ENCODE data around the gene AMY2A.

DNA sequence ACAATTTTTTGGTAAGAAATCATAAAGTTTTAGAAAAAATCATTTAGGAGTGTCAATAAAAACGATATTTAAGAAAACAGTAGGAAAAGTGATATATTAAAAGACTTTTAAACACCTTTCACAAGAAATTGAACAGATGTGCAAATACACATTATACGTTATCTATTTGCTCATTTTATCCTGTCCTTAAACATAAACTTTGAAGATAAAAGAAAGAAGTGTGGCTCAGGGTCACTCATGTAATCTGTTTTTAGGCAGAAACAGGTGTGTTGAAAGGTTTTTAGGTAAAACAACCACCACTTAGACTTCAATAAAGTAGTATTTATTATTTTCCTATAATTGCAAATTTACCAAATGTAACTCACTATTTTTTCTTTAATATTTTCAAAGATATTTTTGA lies 32.7 kb upstream of the AMY2A start:
- TF ChIP-seq, protein P1, sequence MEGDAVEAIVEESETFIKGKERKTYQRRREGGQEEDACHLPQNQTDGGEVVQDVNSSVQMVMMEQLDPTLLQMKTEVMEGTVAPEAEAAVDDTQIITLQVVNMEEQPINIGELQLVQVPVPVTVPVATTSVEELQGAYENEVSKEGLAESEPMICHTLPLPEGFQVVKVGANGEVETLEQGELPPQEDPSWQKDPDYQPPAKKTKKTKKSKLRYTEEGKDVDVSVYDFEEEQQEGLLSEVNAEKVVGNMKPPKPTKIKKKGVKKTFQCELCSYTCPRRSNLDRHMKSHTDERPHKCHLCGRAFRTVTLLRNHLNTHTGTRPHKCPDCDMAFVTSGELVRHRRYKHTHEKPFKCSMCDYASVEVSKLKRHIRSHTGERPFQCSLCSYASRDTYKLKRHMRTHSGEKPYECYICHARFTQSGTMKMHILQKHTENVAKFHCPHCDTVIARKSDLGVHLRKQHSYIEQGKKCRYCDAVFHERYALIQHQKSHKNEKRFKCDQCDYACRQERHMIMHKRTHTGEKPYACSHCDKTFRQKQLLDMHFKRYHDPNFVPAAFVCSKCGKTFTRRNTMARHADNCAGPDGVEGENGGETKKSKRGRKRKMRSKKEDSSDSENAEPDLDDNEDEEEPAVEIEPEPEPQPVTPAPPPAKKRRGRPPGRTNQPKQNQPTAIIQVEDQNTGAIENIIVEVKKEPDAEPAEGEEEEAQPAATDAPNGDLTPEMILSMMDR (tag by site-specific recombination; IDR thresholded peaks at IDR 0.05) = no peak
- no peak for TF ChIP-seq TCF7L2 (IDR thresholded peaks at IDR 0.05; ENCODE audit: borderline replicate concordance, low read depth, low read length)
- TF ChIP-seq ZFP37 (tag by site-specific recombination; IDR thresholded peaks at IDR 0.05) = no peak
- no peak for TF ChIP-seq ZBTB20 (tag by site-specific recombination; IDR thresholded peaks at IDR 0.05)
- TF ChIP-seq, protein P2, sequence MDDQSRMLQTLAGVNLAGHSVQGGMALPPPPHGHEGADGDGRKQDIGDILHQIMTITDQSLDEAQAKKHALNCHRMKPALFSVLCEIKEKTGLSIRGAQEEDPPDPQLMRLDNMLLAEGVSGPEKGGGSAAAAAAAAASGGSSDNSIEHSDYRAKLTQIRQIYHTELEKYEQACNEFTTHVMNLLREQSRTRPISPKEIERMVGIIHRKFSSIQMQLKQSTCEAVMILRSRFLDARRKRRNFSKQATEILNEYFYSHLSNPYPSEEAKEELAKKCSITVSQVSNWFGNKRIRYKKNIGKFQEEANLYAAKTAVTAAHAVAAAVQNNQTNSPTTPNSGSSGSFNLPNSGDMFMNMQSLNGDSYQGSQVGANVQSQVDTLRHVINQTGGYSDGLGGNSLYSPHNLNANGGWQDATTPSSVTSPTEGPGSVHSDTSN (CRISPR knock-in tag; IDR thresholded peaks at IDR 0.05) = no peak

All from HEK293 (cell line).